Measurements from ENCODE around the gene PCK2.

DNA sequence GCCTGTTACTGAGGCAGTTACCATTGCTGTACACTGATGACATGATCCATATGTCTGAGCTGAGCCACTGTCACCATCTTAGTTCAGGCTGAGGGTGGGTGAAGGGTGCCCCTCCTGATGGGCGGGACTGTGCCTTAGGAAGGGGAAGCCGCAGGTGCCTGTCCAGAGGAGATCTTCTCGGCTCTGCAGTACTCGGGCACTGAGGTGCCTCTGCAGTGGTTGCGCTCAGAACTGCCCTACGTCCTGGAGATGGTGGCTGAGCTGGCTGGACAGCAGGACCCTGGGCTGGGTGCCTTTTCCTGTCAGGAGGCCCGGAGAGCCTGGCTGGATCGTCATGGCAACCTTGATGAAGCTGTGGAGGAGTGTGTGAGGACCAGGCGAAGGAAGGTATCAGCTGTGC, 56.9 kb downstream of the PCK2 start:
- no peak for TF ChIP-seq TAF1 (conservative IDR thresholded peaks at IDR 0.05)
- TF ChIP-seq, protein P1, sequence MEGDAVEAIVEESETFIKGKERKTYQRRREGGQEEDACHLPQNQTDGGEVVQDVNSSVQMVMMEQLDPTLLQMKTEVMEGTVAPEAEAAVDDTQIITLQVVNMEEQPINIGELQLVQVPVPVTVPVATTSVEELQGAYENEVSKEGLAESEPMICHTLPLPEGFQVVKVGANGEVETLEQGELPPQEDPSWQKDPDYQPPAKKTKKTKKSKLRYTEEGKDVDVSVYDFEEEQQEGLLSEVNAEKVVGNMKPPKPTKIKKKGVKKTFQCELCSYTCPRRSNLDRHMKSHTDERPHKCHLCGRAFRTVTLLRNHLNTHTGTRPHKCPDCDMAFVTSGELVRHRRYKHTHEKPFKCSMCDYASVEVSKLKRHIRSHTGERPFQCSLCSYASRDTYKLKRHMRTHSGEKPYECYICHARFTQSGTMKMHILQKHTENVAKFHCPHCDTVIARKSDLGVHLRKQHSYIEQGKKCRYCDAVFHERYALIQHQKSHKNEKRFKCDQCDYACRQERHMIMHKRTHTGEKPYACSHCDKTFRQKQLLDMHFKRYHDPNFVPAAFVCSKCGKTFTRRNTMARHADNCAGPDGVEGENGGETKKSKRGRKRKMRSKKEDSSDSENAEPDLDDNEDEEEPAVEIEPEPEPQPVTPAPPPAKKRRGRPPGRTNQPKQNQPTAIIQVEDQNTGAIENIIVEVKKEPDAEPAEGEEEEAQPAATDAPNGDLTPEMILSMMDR (IDR thresholded peaks at IDR 0.05; ENCODE audit: low read depth, low read length, missing input control), result no peak

All from liver (tissue), 3 donors.